Adipocyte (in vitro differentiated cells): ENCODE measurements around the gene RFTN1.

Experiments used
- DNase-seq: peaks from one replicate; pipeline ENCODE4 v3.0.0-alpha.2; 2015; ENCODE audit warnings: low read depth
- H3K27me3 ChIP-seq: replicated peaks from 2 replicates; pipeline ENCODE4 v1.7.0; 2013; ENCODE audit warnings: mild to moderate bottlenecking, low read length, moderate library complexity; ENCODE audit not compliant: control insufficient read depth, insufficient read depth
- H3K36me3 ChIP-seq: 2 replicates; pipeline ENCODE4 v1.7.0; 2013; ENCODE audit warnings: low read length, mild to moderate bottlenecking, moderate library complexity; ENCODE audit not compliant: control insufficient read depth, insufficient read depth, severe bottlenecking
- H3K4me1 ChIP-seq: 2 replicates; pipeline ENCODE4 v1.7.0; 2013; ENCODE audit warnings: mild to moderate bottlenecking, low read length, moderate library complexity; ENCODE audit not compliant: control insufficient read depth, insufficient read depth
- H3K4me3 ChIP-seq: 2 replicates; pipeline ENCODE4 v1.7.0; 2013; ENCODE audit warnings: mild to moderate bottlenecking, low read length, moderate library complexity
- H3K9ac ChIP-seq: 2 replicates; pipeline ENCODE4 v1.7.0; 2013; ENCODE audit warnings: mild to moderate bottlenecking, low read length, moderate library complexity
- H3K9me3 ChIP-seq: 2 replicates; pipeline ENCODE4 v1.7.0; 2013; ENCODE audit warnings: mild to moderate bottlenecking, low read length, moderate library complexity; ENCODE audit not compliant: control insufficient read depth

RFTN1 gene

GRCh38 chr3:16380421-16380820, 133.1 kb downstream of the RFTN1 start:
- Histone ChIP-seq H3K9ac (no peak overlapping the region), H3K27me3 (no peaks in the 10 kb centered on the region), H3K4me1 (no peaks in the 10 kb centered on the region), H3K4me3 (no peak overlapping the region), H3K36me3 (peaks cover 23% of the 10 kb centered on the region), H3K9me3 (peaks cover 3% of the 10 kb centered on the region)
- DNase-seq, result no peak

DNA sequence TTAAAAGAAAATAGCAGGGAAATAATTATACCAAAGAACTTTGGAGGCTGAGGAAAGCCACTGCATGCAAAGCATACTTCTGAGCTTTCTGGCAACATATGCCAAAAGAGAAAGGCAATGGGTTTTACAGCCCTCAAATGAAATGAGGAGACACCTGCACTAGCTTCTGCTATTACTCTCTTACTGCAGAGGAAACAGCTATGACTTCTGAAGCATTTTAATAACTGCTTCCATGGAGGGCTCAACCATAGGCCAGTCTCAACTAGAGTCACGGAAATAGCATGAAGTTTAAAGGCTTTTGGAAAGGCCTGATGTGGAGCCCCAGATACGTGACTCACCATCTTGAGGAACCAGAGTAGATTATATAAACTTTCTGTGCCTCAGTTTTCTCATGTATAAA, 133.7 kb downstream of the RFTN1 start:
- H3K9me3 ChIP-seq, result peaks cover 3% of the 10 kb centered on the region
- H3K9ac ChIP-seq, result no peak overlapping the region
- no peak for DNase-seq
- H3K27me3 ChIP-seq, result no peaks in the 10 kb centered on the region
- H3K4me3 ChIP-seq, result no peak overlapping the region
- H3K4me1 ChIP-seq, result no peaks in the 10 kb centered on the region
- H3K36me3 ChIP-seq, result peaks cover 25% of the 10 kb centered on the region

- peak; percentile 38 for DNase-seq
- H3K4me1 ChIP-seq, result no peaks in the 10 kb centered on the region
- H3K9ac ChIP-seq, result no peak overlapping the region
- no peak overlapping the region for H3K4me3 ChIP-seq
- H3K27me3 ChIP-seq, result no peaks in the 10 kb centered on the region
- peaks cover 3% of the 10 kb centered on the region for H3K9me3 ChIP-seq
- H3K36me3 ChIP-seq, result peaks cover 30% of the 10 kb centered on the region
Measured at GRCh38 chr3:16378920-16379319, 134.6 kb downstream of the RFTN1 start.

GRCh38 chr3:16378415-16378814, 135.1 kb downstream of the RFTN1 start:
- Histone ChIP-seq H3K4me3 (no peak overlapping the region), H3K9ac (no peak overlapping the region), H3K9me3 (peaks cover 3% of the 10 kb centered on the region), H3K27me3 (no peaks in the 10 kb centered on the region), H3K36me3 (peaks cover 30% of the 10 kb centered on the region), H3K4me1 (no peaks in the 10 kb centered on the region)
- no peak for DNase-seq

DNA sequence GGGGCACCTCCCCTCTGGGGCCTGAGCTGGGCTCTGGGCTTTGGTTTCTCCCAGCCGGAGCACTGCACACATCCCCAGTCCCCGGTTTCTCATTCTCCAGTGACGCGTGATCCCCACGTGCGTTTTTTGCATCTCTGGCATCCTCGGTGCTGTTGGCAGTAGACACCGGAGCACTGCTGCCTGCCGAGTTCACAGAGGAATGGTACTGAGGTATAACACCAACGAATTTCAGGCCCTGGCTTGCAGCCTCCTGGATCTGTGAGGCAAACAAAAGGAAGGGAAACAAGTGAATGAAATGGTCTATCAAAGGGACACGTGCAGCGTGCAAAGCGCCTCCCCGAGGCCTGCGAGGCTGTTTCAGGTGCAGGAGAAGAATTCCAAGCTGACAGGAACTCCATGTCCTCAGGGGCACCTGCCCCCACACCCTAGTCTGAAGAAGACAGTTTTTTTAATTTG, 135.6 kb downstream of the RFTN1 start:
- Histone ChIP-seq H3K9me3 (peaks cover 3% of the 10 kb centered on the region), H3K27me3 (no peaks in the 10 kb centered on the region), H3K4me3 (no peak overlapping the region), H3K36me3 (peaks cover 30% of the 10 kb centered on the region), H3K4me1 (no peaks in the 10 kb centered on the region), H3K9ac (no peak overlapping the region)
- DNase-seq, result no peak

DNA sequence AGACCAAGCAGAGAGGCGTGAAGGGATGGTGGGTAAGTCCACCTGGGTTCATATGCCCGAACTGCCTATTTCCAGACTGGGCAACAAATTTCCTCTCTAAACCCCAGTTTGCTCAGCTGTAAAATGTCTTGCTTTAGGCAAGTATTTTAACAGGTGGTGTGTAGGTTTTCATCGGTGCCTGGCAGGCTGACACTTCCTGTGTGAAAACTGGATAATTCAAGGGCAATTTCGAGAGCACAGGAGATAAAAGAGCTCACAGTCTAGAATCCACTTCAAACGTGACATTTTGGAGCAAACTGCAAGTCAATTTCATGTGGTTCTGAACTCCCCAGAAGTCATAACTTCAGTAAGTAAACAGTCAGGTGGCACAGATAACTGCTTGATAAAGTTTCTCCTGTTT, 136.3 kb downstream of the RFTN1 start:
- Histone ChIP-seq H3K36me3 (peaks cover 30% of the 10 kb centered on the region), H3K9ac (no peak overlapping the region), H3K9me3 (peaks cover 3% of the 10 kb centered on the region), H3K4me3 (no peak overlapping the region), H3K4me1 (peaks cover 7% of the 10 kb centered on the region), H3K27me3 (no peaks in the 10 kb centered on the region)
- DNase-seq, result no peak

DNA sequence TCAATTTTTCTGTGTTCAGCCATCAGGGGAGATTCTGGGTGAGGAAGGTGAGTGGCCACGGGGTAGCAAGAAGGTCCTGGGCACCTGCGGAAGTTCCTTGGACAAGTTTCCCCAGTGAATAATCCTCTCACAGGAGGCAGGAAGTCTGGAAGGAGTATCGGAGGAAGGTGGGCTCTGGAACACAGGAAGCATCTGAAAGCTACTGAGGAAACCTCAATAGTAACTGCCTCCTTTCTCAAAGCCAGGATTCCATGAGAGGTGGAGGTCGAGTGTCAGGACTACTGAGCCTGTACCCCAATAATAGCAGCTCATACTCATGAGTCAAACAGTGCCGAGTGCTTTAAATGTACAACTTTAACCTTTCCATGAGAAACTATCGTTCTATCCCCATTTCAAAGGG, 137.6 kb downstream of the RFTN1 start:
- peaks cover 8% of the 10 kb centered on the region for H3K4me1 ChIP-seq
- peaks cover 3% of the 10 kb centered on the region for H3K9me3 ChIP-seq
- H3K27me3 ChIP-seq, result no peaks in the 10 kb centered on the region
- no peak overlapping the region for H3K9ac ChIP-seq
- H3K4me3 ChIP-seq, result no peak overlapping the region
- DNase-seq, result no peak
- H3K36me3 ChIP-seq, result peaks cover 30% of the 10 kb centered on the region

DNA sequence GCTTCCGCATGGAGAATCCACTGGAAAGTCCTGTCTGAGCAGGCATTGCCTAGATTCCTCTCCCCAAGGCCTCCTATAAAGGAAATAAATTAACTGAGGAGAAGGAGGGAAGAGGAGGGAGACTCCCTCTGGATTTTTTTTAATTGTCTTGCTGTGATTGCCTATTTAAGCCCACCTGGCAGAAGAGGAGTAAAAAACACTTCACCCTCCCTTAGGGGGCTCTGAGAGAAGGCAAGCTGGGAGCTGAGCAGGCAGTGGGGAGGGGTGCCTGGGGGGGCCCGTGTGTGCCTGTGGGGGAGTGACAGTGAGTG, 138.6 kb downstream of the RFTN1 start:
- Histone ChIP-seq H3K9ac (no peak overlapping the region), H3K36me3 (peaks cover 30% of the 10 kb centered on the region), H3K27me3 (no peaks in the 10 kb centered on the region), H3K4me1 (peaks cover 8% of the 10 kb centered on the region), H3K9me3 (peaks cover 3% of the 10 kb centered on the region), H3K4me3 (no peak overlapping the region)
- DNase-seq, result no peak

DNA sequence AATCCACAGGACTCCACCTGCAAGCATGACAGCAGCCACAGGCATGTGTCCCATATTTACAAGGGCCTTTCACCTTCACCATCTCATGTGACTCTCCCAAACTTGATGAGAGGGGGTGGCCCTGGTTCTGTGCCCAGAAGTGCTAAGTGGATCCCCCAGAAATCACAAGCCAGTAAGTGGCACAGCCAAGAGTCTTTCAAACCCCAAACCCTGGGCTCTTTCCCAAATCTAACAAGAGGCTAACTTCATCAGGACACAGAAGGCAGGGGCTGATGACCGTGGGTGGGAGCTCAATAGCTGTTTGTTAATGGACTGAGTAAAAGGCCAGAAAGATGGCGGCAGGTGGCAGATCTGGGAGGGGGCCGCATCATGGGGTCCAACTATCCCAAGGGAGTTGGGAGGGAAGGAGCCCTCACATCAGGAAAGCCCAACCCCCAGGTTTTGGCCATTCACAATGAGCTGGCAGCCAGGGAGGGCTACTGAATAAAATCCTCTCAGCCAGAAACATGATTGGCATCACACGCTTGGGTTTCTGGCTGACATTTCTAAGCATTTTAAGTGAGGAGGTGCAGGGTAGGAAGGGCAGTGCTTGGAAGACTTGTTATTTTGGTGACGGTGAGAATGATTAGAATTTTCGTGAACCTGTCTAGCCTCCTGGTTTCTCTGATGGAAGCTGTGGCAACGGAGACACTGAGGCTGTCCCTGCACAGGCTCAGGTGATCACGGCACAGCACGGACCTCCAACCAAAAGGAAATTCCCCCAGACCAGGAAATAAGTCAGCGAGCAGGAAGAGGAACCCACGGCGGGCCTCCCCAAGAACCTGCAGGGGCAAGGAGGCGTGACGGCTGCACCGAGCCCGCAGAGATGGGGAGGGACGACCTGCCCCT, 139.2 kb downstream of the RFTN1 start:
- DNase-seq, result no peak
- peaks cover 30% of the 10 kb centered on the region for H3K36me3 ChIP-seq
- no peaks in the 10 kb centered on the region for H3K27me3 ChIP-seq
- no peak overlapping the region for H3K9ac ChIP-seq
- peaks cover 3% of the 10 kb centered on the region for H3K9me3 ChIP-seq
- H3K4me1 ChIP-seq, result peaks cover 13% of the 10 kb centered on the region
- H3K4me3 ChIP-seq, result no peak overlapping the region

DNA sequence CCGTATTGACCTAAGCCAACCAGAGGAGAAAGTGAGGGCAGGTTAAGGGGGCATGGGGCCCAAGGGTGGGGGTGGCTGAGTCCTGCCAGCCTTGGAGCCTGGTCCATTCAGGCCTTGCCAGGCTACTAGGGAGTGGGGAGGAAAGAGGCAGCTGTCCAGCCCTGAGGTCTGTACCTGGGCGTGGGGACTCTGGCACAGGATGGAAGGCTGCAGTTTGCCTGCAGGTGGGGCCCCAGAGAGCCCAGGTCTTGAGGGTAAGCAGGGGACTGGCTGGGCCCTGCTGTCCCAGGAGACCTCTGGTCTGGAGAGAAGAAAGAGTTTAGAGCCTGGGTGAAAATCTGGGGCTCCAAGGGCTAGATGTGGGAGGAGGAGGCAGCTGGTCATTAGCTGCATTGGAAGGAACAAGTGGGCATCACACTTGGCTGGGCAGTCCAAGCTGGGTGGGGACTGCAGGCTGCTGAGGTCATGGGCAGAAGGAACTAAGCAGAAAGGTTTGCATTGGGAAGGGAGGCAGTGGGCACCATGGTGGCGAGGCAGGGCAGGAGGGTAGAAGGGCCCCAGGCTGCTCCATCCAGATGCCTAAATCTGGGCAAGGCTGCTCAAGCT, 140.1 kb downstream of the RFTN1 start:
- no peak for DNase-seq

GRCh38 chr3:16372362-16373292, 140.9 kb downstream of the RFTN1 start:
- H3K4me1 ChIP-seq, result peaks cover 14% of the 10 kb centered on the region
- H3K4me3 ChIP-seq, result no peak overlapping the region
- H3K27me3 ChIP-seq, result no peaks in the 10 kb centered on the region
- no peak overlapping the region for H3K9ac ChIP-seq
- H3K36me3 ChIP-seq, result peaks cover 39% of the 10 kb centered on the region
- H3K9me3 ChIP-seq, result no peaks in the 10 kb centered on the region
- no peak for DNase-seq

More for the DNA sequence above, 140.1 kb downstream of the RFTN1 start:
- no peaks in the 10 kb centered on the region for H3K27me3 ChIP-seq
- no peak overlapping the region for H3K9ac ChIP-seq
- no peaks in the 10 kb centered on the region for H3K9me3 ChIP-seq
- no peak overlapping the region for H3K4me3 ChIP-seq
- peaks cover 14% of the 10 kb centered on the region for H3K4me1 ChIP-seq
- H3K36me3 ChIP-seq, result peaks cover 35% of the 10 kb centered on the region
